GM12878 (cell line): Measurements from ENCODE around the gene HS3ST5. TPM values are rescaled to one million over a fixed set of nuclear protein-coding genes. Genes with fewer than 3 reads are reported as not detected.

ENCODE experiments used
- ATAC-seq: fragments of 200-7000 bp; cut with Tn5 transposase; 3 replicates; pipeline ENCODE4 v1.9.1; 2020; ENCODE audit warnings: mild to moderate bottlenecking, moderate library complexity
- BruUV-seq: library from RNA; stranded (reverse); fragments of 400-500 nt; replicated peaks from 2 replicates; lab custom pipeline; 2021; lab: Mats Ljungman, UMichigan
- CTCF ChIA-PET: fragments of 300-600 bp; sonication (Branson Sonifier 250); formaldehyde crosslinking; extraction: SDS; loops from one replicate; lab custom pipeline; 2021; ENCODE audit warnings: inconsistent platforms; lab: Yijun Ruan, JAX
- POLR2A ChIA-PET: fragments of 350-600 bp; formaldehyde crosslinking; extraction: SDS; loops from one replicate; lab custom pipeline; 2021; ENCODE audit warnings: inconsistent platforms; lab: Charles Lee
- RAD21 ChIA-PET: fragments of 300-600 bp; sonication (Branson Sonifier 250); formaldehyde crosslinking; loops from one replicate; lab custom pipeline; 2023; ENCODE audit warnings: antibody characterized with exemption; ENCODE audit not compliant: unreplicated experiment; lab: Charles Lee
- SMC1A ChIA-PET: fragments of 300-600 bp; sonication (Branson Sonifier 250); formaldehyde crosslinking; loops from one replicate; lab custom pipeline; 2023; ENCODE audit not compliant: unreplicated experiment, uncharacterized antibody; lab: Charles Lee
- DNase-seq: peaks from one replicate; pipeline ENCODE4 v3.0.0-alpha.2; 2011; ENCODE audit warnings: low read depth, low spot score
- FAIRE-seq: peaks from 3 replicates; lab custom pipeline; 2011; peaks lifted over from hg19 to GRCh38; lab: Jason Lieb, UNC
- H2AFZ ChIP-seq: 2 replicates; pipeline ENCODE4 v1.6.0; 2011; ENCODE audit warnings: low read depth, low read length, control low read depth; ENCODE audit not compliant: control insufficient read depth
- H3K27ac ChIP-seq: 2 replicates; pipeline ENCODE4 v1.5.1; 2011; ENCODE audit warnings: control low read depth; ENCODE audit not compliant: control insufficient read depth, insufficient read depth
- H3K27me3 ChIP-seq, 2 experiments: replicated peaks in 1 of 2; 2 replicates each; pipeline versions ENCODE4 v1.6.0 to v1.6.1; 2011; ENCODE audit warnings: low read length in 1 of 2; ENCODE audit not compliant: control insufficient read depth in 2 of 2, insufficient read depth in 2 of 2
- H3K36me3 ChIP-seq, 2 experiments: 2 replicates each; pipeline ENCODE4 v1.5.1; 2011; ENCODE audit warnings: low read length in 1 of 2; ENCODE audit not compliant: control insufficient read depth in 2 of 2, insufficient read depth in 2 of 2
- H3K4me1 ChIP-seq: 2 replicates; pipeline ENCODE4 v1.6.1; 2011; ENCODE audit warnings: mild to moderate bottlenecking, low read length, moderate library complexity, mixed read lengths; ENCODE audit not compliant: control insufficient read depth, insufficient read depth
- H3K4me2 ChIP-seq: 2 replicates; pipeline ENCODE4 v1.6.0; 2011; ENCODE audit warnings: control low read depth; ENCODE audit not compliant: control insufficient read depth, insufficient read depth
- H3K4me3 ChIP-seq: fragments of 200-600 bp; sonication (generic); 2 replicates; pipeline ENCODE4 v1.5.1; 2016
- H3K79me2 ChIP-seq: 2 replicates; pipeline ENCODE4 v1.6.0; 2011; ENCODE audit warnings: low read length; ENCODE audit not compliant: control insufficient read depth, insufficient read depth
- H3K9ac ChIP-seq: 2 replicates; pipeline ENCODE4 v1.8.0; 2011; ENCODE audit warnings: low read length, control low read depth, mixed read lengths; ENCODE audit not compliant: control insufficient read depth, insufficient read depth
- H3K9me3 ChIP-seq: replicated peaks from 3 replicates; pipeline ENCODE4 v1.5.1; 2011; ENCODE audit warnings: mild to moderate bottlenecking, low read length; ENCODE audit not compliant: control insufficient read depth, insufficient read depth
- H4K20me1 ChIP-seq: 2 replicates; pipeline ENCODE4 v1.6.0; 2011; ENCODE audit not compliant: control insufficient read depth, insufficient read depth
- BRCA1 ChIP-seq: IDR thresholded peaks from 2 replicates; pipeline ENCODE4 v1.6.1; 2011; ENCODE audit warnings: low read depth, low read length, improper control_type of control experiment
- ELK1 ChIP-seq: IDR thresholded peaks from 2 replicates; pipeline ENCODE4 v1.6.1; 2012; ENCODE audit warnings: low read depth, low read length, improper control_type of control experiment
- ETV6 ChIP-seq, 2 experiments: fragments of 450-650 bp in 1 of 2; IDR thresholded peaks in 1 of 2; conservative IDR thresholded peaks in 1 of 2; 2 replicates each; pipeline ENCODE4 v1.6.1; 2014; ENCODE audit warnings: antibody characterized with exemption in 1 of 2, borderline replicate concordance in 1 of 2, low read depth in 1 of 2, mild to moderate bottlenecking in 1 of 2, moderate library complexity in 1 of 2
- FOXK2 ChIP-seq: fragments of 450-650 bp; IDR thresholded peaks from 2 replicates; pipeline ENCODE4 v1.6.1; 2017; ENCODE audit warnings: mild to moderate bottlenecking, moderate library complexity
- HCFC1 ChIP-seq: fragments of 150-350 bp; IDR thresholded peaks from 2 replicates; pipeline ENCODE4 v1.6.1; 2014; ENCODE audit warnings: low read length
- IKZF1 ChIP-seq: fragments of 450-650 bp; conservative IDR thresholded peaks from 2 replicates; pipeline ENCODE4 v1.6.1; 2017; ENCODE audit warnings: antibody characterized with exemption, mild to moderate bottlenecking
- PML ChIP-seq: IDR thresholded peaks from 2 replicates; pipeline ENCODE4 v1.6.1; 2012; ENCODE audit warnings: low read length, inconsistent platforms
- SUPT20H ChIP-seq: IDR thresholded peaks from 2 replicates; pipeline ENCODE4 v1.6.1; 2011; ENCODE audit warnings: low read depth, mild to moderate bottlenecking, low read length, moderate library complexity, borderline replicate concordance; ENCODE audit not compliant: control insufficient read depth
- SUZ12 ChIP-seq: fragments of 200-600 bp; sonication (generic); IDR thresholded peaks from one replicate; pipeline ENCODE4 v1.6.1; 2018; ENCODE audit warnings: antibody characterized with exemption, mild to moderate bottlenecking; ENCODE audit not compliant: unreplicated experiment
- TCF7 ChIP-seq: IDR thresholded peaks from 2 replicates; pipeline ENCODE4 v1.6.1; 2014; ENCODE audit warnings: antibody characterized with exemption, borderline replicate concordance
- YY1 ChIP-seq: IDR thresholded peaks from 2 replicates; pipeline ENCODE4 v1.6.1; 2011; ENCODE audit warnings: low read depth, mild to moderate bottlenecking, low read length
- WGBS: methylation state at CpG from one replicate; pipeline ENCODE4 v1.1.6; 2016; ENCODE audit warnings: low lambda C conversion rate; ENCODE audit not compliant: insufficient replicate concordance, insufficient coverage; ENCODE audit errors: missing lambda C conversion rate; 5-methylcytosine and 5-hydroxymethylcytosine counted together
- in situ Hi-C: fragments of 300-500 bp; cut with MboI; formaldehyde crosslinking; loops from 9 replicates; pipeline ENCODE4 v1.14.3; 2018; ENCODE audit warnings: mixed read lengths
- intact Hi-C: fragments of 100-400 bp; cut with micrococcal nuclease; formaldehyde crosslinking; loops from one replicate; pipeline ENCODE4 v1.14.2; 2022; ENCODE audit not compliant: unreplicated experiment
- polyA plus RNA-seq, 11 experiments: library from polyadenylated mRNA; depleted of rRNA in 4 of 11; unstranded in 6 of 11; stranded (reverse) in 5 of 11; fragments of >200 nt; fragmentation: Nextera tagmentation in 4 of 11; fragmentation: Illumina TruSeq in 1 of 11; extraction: Ambion mirVana in 4 of 11; extraction: Trizol in 1 of 11; gene quantifications; 1 replicate in 1 of 11; 2 replicates in 10 of 11; pipeline versions ENCODE4 v1.2.1 to v1.2.3, GENCODE V29; 2011 to 2016; ENCODE audit warnings: inconsistent platforms in 2 of 11, missing spikeins in 2 of 11, low read depth in 1 of 11
- total RNA-seq, 4 experiments: library from RNA; depleted of rRNA in 3 of 4; stranded (reverse); fragments of >200 nt in 3 of 4; fragmentation: Illumina TruSeq in 1 of 4; extraction: Trizol in 1 of 4; gene quantifications; 2 replicates each; pipeline versions ENCODE4 v1.2.1 to v1.2.3, GENCODE V29; 2013 to 2021

Gene HS3ST5
- total and polyA plus RNA-seq, 10 of the 15 experiments (the other 5 are each of a cell fraction or from before 2014, with no cell fraction given) = 0.04 TPM; not detected in 9

DNA sequence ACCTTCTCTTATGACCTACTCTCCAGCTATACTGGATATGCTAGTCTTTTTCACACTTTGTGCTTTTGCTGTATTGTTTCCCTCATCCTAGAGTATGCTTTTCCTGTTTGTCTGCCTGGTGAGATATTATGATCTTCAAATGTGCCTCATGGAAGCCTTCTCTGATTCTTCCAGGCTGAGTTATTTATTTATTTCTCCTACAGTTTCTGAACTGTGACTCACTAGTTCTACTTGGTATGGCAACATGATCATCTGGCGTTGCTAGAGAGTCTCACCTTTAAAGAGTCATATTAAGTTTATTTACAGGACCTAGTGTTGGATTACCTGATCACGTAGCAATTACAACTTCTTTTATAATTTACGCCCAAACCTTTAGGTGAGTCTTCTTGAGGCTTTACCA lies 290.7 kb downstream of the HS3ST5 start:
- Histone ChIP-seq H3K79me2 (no peaks in the 10 kb centered on the region), H3K4me3 (no peak overlapping the region), H3K4me2 (no peak overlapping the region), H3K4me1 (no peaks in the 10 kb centered on the region), H3K9me3 (no peaks in the 10 kb centered on the region), H4K20me1 (no peaks in the 10 kb centered on the region), H3K27ac (no peak overlapping the region), H3K36me3 (no peaks in the 10 kb centered on the region), H2AFZ (no peak overlapping the region), H3K27me3 (no peaks in the 10 kb centered on the region), H3K9ac (no peak overlapping the region)
- ChIA-PET SMC1A (no interaction called here), CTCF (interaction anchor here (0.7 kb wide), 1 partner anchor 9 kb away, joined by 3 read pairs; no protein-coding TSS in a partner anchor), POLR2A (no interaction called here), RAD21 (no interaction called here)
- intact Hi-C loops = no loop called here
- no peak for TF ChIP-seq SUZ12
- TF ChIP-seq SUPT20H = no peak
- TF ChIP-seq PML = no peak
- TF ChIP-seq ETV6 (conservative IDR thresholded peaks at IDR 0.05 in 1 of 2, IDR thresholded peaks at IDR 0.05 in 1 of 2; ENCODE audit: borderline replicate concordance in 1 of 2, low read depth in 1 of 2) = no peak
- TF ChIP-seq BRCA1 = no peak
- no peak for TF ChIP-seq YY1
- no peak for TF ChIP-seq FOXK2
- TF ChIP-seq ELK1 = no peak
- TF ChIP-seq TCF7 = no peak
- TF ChIP-seq IKZF1 = no peak
- TF ChIP-seq HCFC1 = no peak
- ATAC-seq = no peak
- no peak for FAIRE-seq
- BruUV-seq = no TSS peak
- in situ Hi-C loops = no loop called here
- DNase-seq = no peak
- 33% methylated on average over 3 of the region's 3 CpGs for WGBS
